ENCODE results near the gene NKX2-4. TPM values are rescaled to one million over a fixed set of nuclear protein-coding genes. Genes with fewer than 3 reads are reported as not detected.

The NKX2-4 gene
- total RNA-seq, 8 experiments from 2014 or later, result 0.19 TPM; not detected in 7

DNA sequence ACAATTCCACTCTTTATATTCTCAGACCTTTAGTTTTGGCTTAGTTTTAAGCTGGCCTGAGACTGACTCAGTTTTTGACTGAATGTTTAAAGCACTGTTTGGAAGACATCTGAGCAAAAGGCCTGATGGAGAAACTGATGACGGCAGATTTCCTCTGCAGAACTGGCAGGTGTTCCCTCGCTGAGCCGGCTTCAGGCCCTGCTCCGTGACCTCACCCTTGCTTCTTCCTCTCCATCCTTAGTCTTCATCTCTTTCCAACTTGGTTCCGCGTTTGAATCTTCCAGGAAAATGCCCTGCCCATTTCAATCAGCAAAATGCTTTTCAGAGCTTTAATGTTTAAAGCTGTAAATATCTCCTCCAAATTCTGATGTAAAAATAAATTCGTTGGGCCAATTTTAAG lies 6.6 kb downstream of the NKX2-4 start:
- in situ Hi-C loops (cut with MboI; ENCODE audit: low pct_unique_long_range_greater_than_20kb in 2 of 9, low sequenced_read_pairs in 9 of 9, unreplicated experiment in 9 of 9), result no loop called here

DNA sequence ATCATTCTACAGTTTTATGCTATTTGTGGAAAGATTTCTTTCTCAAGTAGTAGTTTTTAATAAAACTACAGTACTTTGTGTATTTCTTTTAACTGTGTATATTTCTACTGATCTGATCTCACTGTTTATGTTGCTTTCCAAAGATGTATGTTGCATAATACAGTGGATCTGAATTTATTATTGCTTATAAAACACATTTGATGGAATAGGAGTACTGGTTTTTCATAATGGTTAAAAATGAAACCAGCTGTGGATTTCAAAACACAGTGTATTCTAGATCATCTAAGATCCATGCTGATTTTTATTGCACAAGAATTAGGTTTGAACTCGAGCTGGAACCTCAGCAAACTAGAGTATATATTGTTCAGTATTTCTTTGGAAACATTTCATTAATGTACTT lies 8.0 kb downstream of the NKX2-4 start:
- ATAC-seq (replicated peaks in 6 of 8), result no peak

More for the DNA sequence above, 6.6 kb downstream of the NKX2-4 start:
- ATAC-seq (replicated peaks in 6 of 8), result no peak
- Histone ChIP-seq H3K4me3 (no peak overlapping the region), H3K4me1 (replicated peaks in 1 of 2) (peaks cover 5% of the 10 kb centered on the region in 2 donors), H3K27ac (no peak overlapping the region)
- 0 to 97% (median 55%) methylated on average over 1 to 7 of the region's 7 CpGs for WGBS, 10 experiments

GRCh38 chr20:21388566-21388965 lies 8.8 kb downstream of the NKX2-4 start:
- H3K4me3 ChIP-seq, result no peak overlapping the region
- H3K4me1 ChIP-seq (replicated peaks in 1 of 2), result peaks cover 5% of the 10 kb centered on the region in 2 donors
- in situ Hi-C loops (cut with MboI; ENCODE audit: low pct_unique_long_range_greater_than_20kb in 2 of 9, low sequenced_read_pairs in 9 of 9, unreplicated experiment in 9 of 9), result no loop called here
- H3K27ac ChIP-seq, result no peak overlapping the region
- no peak for ATAC-seq (replicated peaks in 6 of 8)
- 57 to 100% (median 85%) methylated on average over 1 of the region's 1 CpG; no CpG with 5 or more reads in 4 of the 10 experiments for WGBS, 10 experiments

More for the DNA sequence above, 8.0 kb downstream of the NKX2-4 start:
- in situ Hi-C loops (cut with MboI; ENCODE audit: low pct_unique_long_range_greater_than_20kb in 2 of 9, low sequenced_read_pairs in 9 of 9, unreplicated experiment in 9 of 9), result no loop called here
- peaks cover 5% of the 10 kb centered on the region in 2 donors for H3K4me1 ChIP-seq (replicated peaks in 1 of 2)
- no peak overlapping the region for H3K4me3 ChIP-seq
- no peak overlapping the region for H3K27ac ChIP-seq
- WGBS, 10 experiments, result 0 to 44% (median 0%) methylated on average over 1 of the region's 1 CpG; no CpG with 5 or more reads in 1 of the 10 experiments

GRCh38 chr20:21387528-21387927 lies 9.8 kb downstream of the NKX2-4 start:
- no peak for ATAC-seq (replicated peaks in 6 of 8)
- Histone ChIP-seq H3K4me1 (replicated peaks in 1 of 2) (peaks cover 5% of the 10 kb centered on the region in 2 donors), H3K4me3 (no peak overlapping the region), H3K27ac (no peak overlapping the region)
- in situ Hi-C loops (cut with MboI; ENCODE audit: low pct_unique_long_range_greater_than_20kb in 2 of 9, low sequenced_read_pairs in 9 of 9, unreplicated experiment in 9 of 9), result no loop called here

GRCh38 chr20:21386111-21386510 lies 11.2 kb downstream of the NKX2-4 start:
- 83 to 100% (median 92%) methylated on average over 1 to 5 of the region's 5 CpGs for WGBS, 10 experiments
- in situ Hi-C loops (cut with MboI; ENCODE audit: low pct_unique_long_range_greater_than_20kb in 2 of 9, low sequenced_read_pairs in 9 of 9, unreplicated experiment in 9 of 9), result no loop called here
- no peak overlapping the region for H3K4me3 ChIP-seq
- no peak overlapping the region for H3K27ac ChIP-seq
- no peak for ATAC-seq (replicated peaks in 6 of 8)
- H3K4me1 ChIP-seq (replicated peaks in 1 of 2), result no peaks in the 10 kb centered on the region

DNA sequence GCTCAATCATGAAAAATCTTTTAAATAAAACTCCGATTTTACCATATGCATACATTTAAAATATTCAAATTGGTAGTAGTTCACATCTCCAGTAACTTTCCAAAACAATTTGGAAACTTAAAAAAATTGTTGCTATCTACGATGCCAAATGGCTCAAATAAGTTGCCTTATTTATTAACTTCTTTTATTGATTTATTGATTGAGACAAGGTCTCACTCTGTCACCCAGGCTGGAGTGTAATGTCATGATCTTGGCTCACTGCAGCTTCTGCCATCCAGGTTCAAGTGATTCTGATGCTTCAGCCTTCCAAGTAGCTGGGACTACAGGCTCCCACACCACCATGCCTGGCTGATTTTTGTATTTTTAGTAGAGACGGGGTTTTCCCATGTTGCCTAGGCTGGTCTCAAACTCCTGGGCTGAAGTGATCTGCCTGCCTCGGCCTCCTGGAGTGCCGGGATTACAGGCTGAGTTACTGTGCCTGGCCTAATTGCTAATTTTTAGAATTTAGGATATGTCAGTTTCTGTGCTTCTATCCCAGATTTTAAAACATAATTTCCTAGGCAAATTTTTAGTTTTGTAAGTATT lies 12.9 kb downstream of the NKX2-4 start:
- in situ Hi-C loops (cut with MboI; ENCODE audit: low pct_unique_long_range_greater_than_20kb in 2 of 9, low sequenced_read_pairs in 9 of 9, unreplicated experiment in 9 of 9), result no loop called here
- Histone ChIP-seq H3K4me1 (replicated peaks in 1 of 2) (no peaks in the 10 kb centered on the region), H3K4me3 (no peak overlapping the region), H3K27ac (no peak overlapping the region)
- WGBS, 10 experiments, result 50 to 100% (median 94%) methylated on average over 1 to 5 of the region's 5 CpGs
- ATAC-seq (replicated peaks in 6 of 8), result no peak

- ATAC-seq (replicated peaks in 6 of 8), result no peak
- 67 to 100% (median 100%) methylated on average over 1 of the region's 1 CpG; no CpG with 5 or more reads in 1 of the 10 experiments for WGBS, 10 experiments
- in situ Hi-C loops (cut with MboI; ENCODE audit: low pct_unique_long_range_greater_than_20kb in 2 of 9, low sequenced_read_pairs in 9 of 9, unreplicated experiment in 9 of 9), result no loop called here
Observed at GRCh38 chr20:21381619-21382018, 15.7 kb downstream of the NKX2-4 start.

DNA sequence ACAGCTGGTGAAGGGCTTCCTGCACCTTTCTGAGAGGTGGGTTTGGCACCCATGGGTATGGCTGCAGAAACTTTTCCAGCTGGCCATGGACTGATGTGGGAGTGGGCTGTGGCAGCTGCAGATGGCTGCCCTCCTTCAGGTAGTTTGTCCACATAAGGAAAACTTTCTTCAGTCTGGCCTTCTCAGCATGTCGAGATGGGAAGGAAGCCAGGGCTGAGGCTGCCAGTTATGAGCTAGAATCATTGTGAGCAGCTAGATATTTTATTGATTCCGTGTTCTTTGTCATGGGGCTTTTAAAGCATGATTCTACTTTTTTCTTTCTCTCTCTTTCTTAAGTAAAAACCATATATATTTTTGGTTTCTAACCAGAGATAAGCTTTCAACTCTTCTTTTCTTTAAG lies 16.6 kb downstream of the NKX2-4 start:
- in situ Hi-C loops (cut with MboI; ENCODE audit: low pct_unique_long_range_greater_than_20kb in 2 of 9, low sequenced_read_pairs in 9 of 9, unreplicated experiment in 9 of 9), result no loop called here
- Histone ChIP-seq H3K27ac (no peak overlapping the region), H3K4me3 (no peak overlapping the region), H3K4me1 (replicated peaks in 1 of 2) (no peaks in the 10 kb centered on the region)
- no peak for ATAC-seq (replicated peaks in 6 of 8)
- 58 to 100% (median 90%) methylated on average over 1 to 2 of the region's 2 CpGs; no CpG with 5 or more reads in 3 of the 10 experiments for WGBS, 10 experiments

More at GRCh38 chr20:21381619-21382018, 15.7 kb downstream of the NKX2-4 start:
- Histone ChIP-seq H3K4me1 (replicated peaks in 1 of 2) (no peaks in the 10 kb centered on the region), H3K4me3 (no peak overlapping the region), H3K27ac (no peak overlapping the region)

GRCh38 chr20:21378259-21378658 lies 19.1 kb downstream of the NKX2-4 start:
- Histone ChIP-seq H3K4me1 (replicated peaks in 1 of 2) (no peaks in the 10 kb centered on the region), H3K4me3 (no peak overlapping the region), H3K27ac (no peak overlapping the region)
- 68 to 100% (median 90%) methylated on average over 1 to 5 of the region's 5 CpGs; no CpG with 5 or more reads in 1 of the 10 experiments for WGBS, 10 experiments
- ATAC-seq (replicated peaks in 6 of 8), result peak in 2 of 8 experiments; percentile 21 to 33
- in situ Hi-C loops (cut with MboI; ENCODE audit: low pct_unique_long_range_greater_than_20kb in 2 of 9, low sequenced_read_pairs in 9 of 9, unreplicated experiment in 9 of 9), result no loop called here

- no peak for ATAC-seq (replicated peaks in 6 of 8)
- Histone ChIP-seq H3K4me3 (no peak overlapping the region), H3K4me1 (replicated peaks in 1 of 2) (no peaks in the 10 kb centered on the region), H3K27ac (no peak overlapping the region)
- WGBS, 10 experiments, result 57 to 100% (median 98%) methylated on average over 1 to 9 of the region's 9 CpGs; no CpG with 5 or more reads in 2 of the 10 experiments
- in situ Hi-C loops (cut with MboI; ENCODE audit: low pct_unique_long_range_greater_than_20kb in 2 of 9, low sequenced_read_pairs in 9 of 9, unreplicated experiment in 9 of 9), result no loop called here
Observed at GRCh38 chr20:21377701-21378100, 19.6 kb downstream of the NKX2-4 start.

GRCh38 chr20:21376626-21377025 lies 20.7 kb downstream of the NKX2-4 start:
- Histone ChIP-seq H3K27ac (no peak overlapping the region), H3K4me3 (no peak overlapping the region), H3K4me1 (replicated peaks in 1 of 2) (no peaks in the 10 kb centered on the region)
- whole genome bisulfite sequencing, 10 experiments, result 77 to 100% (median 100%) methylated on average over 1 to 3 of the region's 3 CpGs
- ATAC-seq (replicated peaks in 6 of 8), result no peak
- in situ Hi-C loops (cut with MboI; ENCODE audit: low pct_unique_long_range_greater_than_20kb in 2 of 9, low sequenced_read_pairs in 9 of 9, unreplicated experiment in 9 of 9), result no loop called here

GRCh38 chr20:21373436-21373835 lies 23.9 kb downstream of the NKX2-4 start:
- in situ Hi-C loops (cut with MboI; ENCODE audit: low pct_unique_long_range_greater_than_20kb in 2 of 9, low sequenced_read_pairs in 9 of 9, unreplicated experiment in 9 of 9), result no loop called here
- WGBS, 10 experiments, result 13 to 100% (median 74%) methylated on average over 1 of the region's 1 CpG; no CpG with 5 or more reads in 4 of the 10 experiments
- H3K4me1 ChIP-seq (replicated peaks in 1 of 2), result no peaks in the 10 kb centered on the region
- no peak for ATAC-seq (replicated peaks in 6 of 8)
- no peak overlapping the region for H3K27ac ChIP-seq
- no peak overlapping the region for H3K4me3 ChIP-seq

- no peaks in the 10 kb centered on the region for H3K4me1 ChIP-seq (replicated peaks in 1 of 2)
- no peak for ATAC-seq (replicated peaks in 6 of 8)
- no peak overlapping the region for H3K4me3 ChIP-seq
- 54 to 100% (median 100%) methylated on average over 1 to 2 of the region's 2 CpGs; no CpG with 5 or more reads in 1 of the 10 experiments for WGBS, 10 experiments
- H3K27ac ChIP-seq, result no peak overlapping the region
- in situ Hi-C loops (cut with MboI; ENCODE audit: low pct_unique_long_range_greater_than_20kb in 2 of 9, low sequenced_read_pairs in 9 of 9, unreplicated experiment in 9 of 9), result no loop called here
Observed at GRCh38 chr20:21372016-21372415, 25.3 kb downstream of the NKX2-4 start.

DNA sequence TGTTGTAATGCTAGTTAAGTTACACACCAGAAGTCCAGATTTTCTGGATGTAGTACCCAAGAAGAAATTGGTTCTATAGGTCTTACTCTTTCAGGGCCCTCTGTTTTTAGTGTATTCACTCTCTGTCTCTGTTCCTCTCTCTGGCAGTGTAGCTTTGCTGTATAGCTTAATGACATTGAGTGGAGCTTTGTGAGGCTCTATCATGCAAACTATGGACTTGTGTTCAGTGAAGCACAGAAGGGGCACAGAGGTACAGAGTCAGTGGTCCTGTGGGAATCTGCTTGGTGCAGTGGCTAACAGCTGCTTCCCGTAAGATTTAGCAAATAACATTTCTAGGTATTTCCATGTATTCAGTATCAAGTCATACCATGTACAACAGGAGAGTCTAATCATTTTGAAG lies 26.1 kb downstream of the NKX2-4 start:
- Histone ChIP-seq H3K4me1 (replicated peaks in 1 of 2) (no peaks in the 10 kb centered on the region), H3K27ac (no peak overlapping the region), H3K4me3 (no peak overlapping the region)
- WGBS, 10 experiments, result 50 to 100% (median 100%) methylated on average over 1 of the region's 1 CpG; no CpG with 5 or more reads in 5 of the 10 experiments
- in situ Hi-C loops (cut with MboI; ENCODE audit: low pct_unique_long_range_greater_than_20kb in 2 of 9, low sequenced_read_pairs in 9 of 9, unreplicated experiment in 9 of 9), result no loop called here
- ATAC-seq (replicated peaks in 6 of 8), result no peak
